Heart left ventricle (tissue), 16 donors: ENCODE data around the gene PPAN. TPM values are rescaled to one million over a fixed set of nuclear protein-coding genes. Genes with fewer than 3 reads are reported as not detected.

Experiments used
- ATAC-seq, 4 donors: fragments of 200-7000 bp; cut with Tn5 transposase; one replicate each; pipeline ENCODE4 v1.9.1; 2020 to 2022; ENCODE audit warnings: moderate library complexity in 4 of 4, mild to moderate bottlenecking in 3 of 4, moderate number of reproducible peaks in 1 of 4
- DNase-seq, 5 donors: peaks; one replicate each; pipeline ENCODE4 v3.0.0-alpha.2; 2020
- H3K27ac ChIP-seq, 12 donors: fragments of 200-600 bp; sonication (generic) in 4 of 12; one replicate each; pipeline versions ENCODE4 v1.5.0 to v1.8.0; 2016 to 2022; ENCODE audit warnings: mild to moderate bottlenecking in 2 of 12
- H3K27me3 ChIP-seq, 9 donors: fragments of 200-600 bp; sonication (generic) in 2 of 9; one replicate each; pipeline versions ENCODE4 v1.5.1 to v1.8.0; 2016 to 2022; ENCODE audit warnings: mild to moderate bottlenecking in 3 of 9
- H3K36me3 ChIP-seq, 9 donors: fragments of 200-600 bp; sonication (generic) in 2 of 9; one replicate each; pipeline versions ENCODE4 v1.5.0 to v1.8.0; 2018 to 2022; ENCODE audit warnings: mild to moderate bottlenecking in 2 of 9
- H3K4me1 ChIP-seq, 12 donors: fragments of 200-600 bp; sonication (generic) in 4 of 12; one replicate each; pipeline versions ENCODE4 v1.5.0 to v1.8.0; 2016 to 2022; ENCODE audit warnings: mild to moderate bottlenecking in 3 of 12
- H3K4me3 ChIP-seq, 12 donors: fragments of 200-600 bp; sonication (generic) in 4 of 12; one replicate each; pipeline versions ENCODE4 v1.5.0 to v1.8.0; 2017 to 2022; ENCODE audit warnings: mild to moderate bottlenecking in 9 of 12, moderate library complexity in 4 of 12
- H3K9me3 ChIP-seq, 12 donors: fragments of 200-600 bp; sonication (generic) in 4 of 12; one replicate each; pipeline versions ENCODE4 v1.5.0 to v1.8.0; 2016 to 2022; ENCODE audit warnings: mild to moderate bottlenecking in 1 of 12
- CTCF ChIP-seq, 12 donors: fragments of 200-600 bp; sonication (generic) in 4 of 12; IDR thresholded peaks; one replicate each; pipeline versions ENCODE4 v1.5.0 to v1.8.0; 2018 to 2022; ENCODE audit warnings: antibody characterized with exemption in 12 of 12, mild to moderate bottlenecking in 5 of 12
- POLR2A ChIP-seq, 2 donors: fragments of 450-650 bp; IDR thresholded peaks; one replicate each; pipeline ENCODE4 v1.6.1; 2017; ENCODE audit warnings: antibody characterized with exemption in 2 of 2, mild to moderate bottlenecking in 2 of 2, moderate library complexity in 2 of 2
- WGBS, 4 donors: extraction: QIAGEN DNeasy Blood & Tissue Kit in 2 of 4; methylation state at CpG; one replicate each; pipeline versions ENCODE4 v1.1.5 to v1.1.7; 2013 to 2018; 5-methylcytosine and 5-hydroxymethylcytosine counted together
- intact Hi-C, 10 donors: fragments of 100-400 bp; cut with DNase I; formaldehyde crosslinking; loops; one replicate each; pipeline versions ENCODE4 v1.11.1 to v1.14.2; 2022
- polyA plus RNA-seq, 2 donors: library from polyadenylated mRNA; stranded (reverse); fragments of 200-250 nt; gene quantifications; one replicate each; pipeline ENCODE4 v1.2.3, GENCODE V29; 2013
- total RNA-seq, 9 donors: library from RNA; depleted of rRNA in 2 of 9; stranded (reverse); fragments of >200 nt in 2 of 9; fragmentation: NEBNext Ultra II Directional in 3 of 9; extraction: Animal tissue kit (Norgen Biotek cat#: 25700) in 3 of 9; gene quantifications; one replicate each; pipeline versions ENCODE4 v1.1.0 to v1.2.4, GENCODE V29; 2016 to 2023
- donor health status: ischemic (EF 13 %, LVEDD 7.1; RV severe dilation, severe dysfunction).
- donor health status: healthy with polysubstance abuse.
- donor health status: DM: no; HTN: yes; CAD: no.
- donor health status: DM: no; HTN: no; CAD: no.
- donor health status: ischemic (EF 25% LVEDD 6.9; RV normal size, moderate dysfunction).
- donor health status: ischemic (EF 25% LVEDD 5.7; RV mildly dilated, moderate dysfunction).
- donor health status: healthy.
- donor health status: DM: yes; HTN: yes; CAD: no.
- donor health status: ischemic (EF 35%, LVEDD 5.7; RV mildly dilated, moderate dysfunction).
- donor health status: nonischemic (EF 11% LVEDD 7.7; RV severe dilation, severe dysfunction).
- donor health status: DM: yes; HTN: yes; CAD: no.
- donor health status: PGD.
- donor health status: ischemic (EF 29% LVEDD 5.4; RV normal size, mild dysfunction).
- donor health status: nonischemic (EF 23%, LVEDD 6.1; RV moderate dilation, normal function).

Gene PPAN
- total and polyA plus RNA-seq, 11 donors, result 16.3 to 41.4 (median 22.5) TPM

- Histone ChIP-seq H3K9me3 (peaks cover 0 to 11% (median 2%) of the 10 kb centered on the region in 12 donors), H3K36me3 (no peaks in the 10 kb centered on the region), H3K4me3 (no peak overlapping the region), H3K4me1 (no peaks in the 10 kb centered on the region), H3K27ac (no peak overlapping the region), H3K27me3 (no peaks in the 10 kb centered on the region)
- intact Hi-C loops, result no loop called here
- WGBS, 4 donors, result 70 to 74% (median 72%) methylated on average over 8 of the region's 8 CpGs
- ATAC-seq (no peak), DNase-seq (no peak)
- TF ChIP-seq CTCF (IDR thresholded peaks at IDR 0.05), result no peak
- no peak for TF ChIP-seq POLR2A (IDR thresholded peaks at IDR 0.05)
These were observed 27.8 kb upstream of the PPAN start for GRCh38 chr19:10078329-10078728.

DNA sequence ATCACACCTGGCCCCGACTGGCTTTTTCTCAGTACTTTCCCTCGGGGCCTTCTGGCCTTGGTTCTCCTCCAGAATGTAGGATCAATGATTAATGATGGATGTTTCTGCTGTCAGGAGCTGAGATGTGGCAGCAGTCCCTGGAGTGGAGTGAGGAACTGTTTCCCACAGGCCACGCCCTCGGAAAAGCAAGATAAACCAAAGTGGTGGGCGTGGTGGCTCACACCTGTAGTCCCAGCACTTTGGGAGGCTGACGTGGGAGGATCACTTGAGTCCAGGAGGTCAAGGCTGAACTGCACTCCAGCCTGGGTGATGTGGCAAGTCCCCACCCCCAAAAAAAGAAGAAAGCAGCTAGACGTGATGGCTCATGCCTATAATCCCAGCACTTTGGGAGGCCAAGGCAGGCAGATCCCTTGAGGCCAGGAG is 27.1 kb upstream of the PPAN start:
- intact Hi-C loops, result no loop called here
- no peak overlapping the region for H3K27ac ChIP-seq
- ATAC-seq (no peak), DNase-seq (no peak)
- H3K27me3 ChIP-seq, result no peaks in the 10 kb centered on the region
- no peak for TF ChIP-seq POLR2A (IDR thresholded peaks at IDR 0.05)
- TF ChIP-seq CTCF (IDR thresholded peaks at IDR 0.05), result no peak
- no peaks in the 10 kb centered on the region for H3K36me3 ChIP-seq
- H3K4me3 ChIP-seq, result no peak overlapping the region
- peaks cover 0 to 5% (median under 1%) of the 10 kb centered on the region in 12 donors for H3K9me3 ChIP-seq
- H3K4me1 ChIP-seq, result no peaks in the 10 kb centered on the region
- WGBS, 4 donors, result 59 to 65% (median 63%) methylated on average over 7 of the region's 7 CpGs

DNA sequence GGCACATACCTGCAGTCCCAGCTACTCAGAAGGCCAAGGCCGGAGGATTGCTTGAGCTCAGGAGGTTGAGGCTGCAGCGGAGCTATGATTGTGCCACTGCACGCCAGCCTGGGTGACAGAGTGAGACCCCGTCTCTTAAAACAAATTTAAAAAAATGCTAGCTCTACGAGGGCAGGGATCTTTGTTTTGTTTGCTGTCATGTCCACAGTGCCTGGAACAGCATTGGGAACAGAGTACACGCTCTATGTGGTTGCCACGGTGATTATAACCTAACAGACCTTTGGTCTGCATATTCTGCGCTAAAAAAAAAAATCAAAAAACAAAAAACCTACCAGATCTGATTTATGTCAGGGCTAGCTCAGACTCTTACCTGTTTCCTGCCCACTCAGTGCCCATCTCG is 22.3 kb upstream of the PPAN start:
- H3K4me1 ChIP-seq, result peaks cover 0 to 16% (median 3%) of the 10 kb centered on the region in 12 donors
- intact Hi-C loops, result loop anchor here in 1 of 10 donors (2.0 kb wide), 1 partner anchor 41 kb away; no protein-coding TSS in a partner anchor
- no peaks in the 10 kb centered on the region for H3K9me3 ChIP-seq
- no peak for DNase-seq
- no peak for ATAC-seq
- TF ChIP-seq CTCF (IDR thresholded peaks at IDR 0.05) (no peak), POLR2A (IDR thresholded peaks at IDR 0.05) (no peak)
- no peak overlapping the region for H3K27ac ChIP-seq
- peaks cover 0 to 1% (median under 1%) of the 10 kb centered on the region in 9 donors for H3K36me3 ChIP-seq
- H3K27me3 ChIP-seq, result no peaks in the 10 kb centered on the region
- H3K4me3 ChIP-seq, result no peak overlapping the region
- WGBS, 4 donors, result 77 to 84% (median 79%) methylated on average over 9 of the region's 9 CpGs

- Histone ChIP-seq H3K4me1 (peaks cover 0 to 16% (median 3%) of the 10 kb centered on the region in 12 donors), H3K9me3 (no peaks in the 10 kb centered on the region), H3K36me3 (peaks cover 0 to 10% (median 5%) of the 10 kb centered on the region in 9 donors), H3K27ac (no peak overlapping the region), H3K4me3 (no peak overlapping the region), H3K27me3 (no peaks in the 10 kb centered on the region)
- WGBS, 4 donors, result 67 to 76% (median 72%) methylated on average over 3 of the region's 3 CpGs
- no peak for ATAC-seq
- DNase-seq, result no peak
- intact Hi-C loops, result loop anchor here in 1 of 10 donors (2.0 kb wide), 1 partner anchor 42 kb away; no protein-coding TSS in a partner anchor
- TF ChIP-seq CTCF (IDR thresholded peaks at IDR 0.05), result no peak
- TF ChIP-seq POLR2A (IDR thresholded peaks at IDR 0.05), result no peak
These were observed 21.4 kb upstream of the PPAN start for GRCh38 chr19:10084803-10085202.
